Measurements from ENCODE around the gene ANKRD55. TPM values are rescaled to one million over a fixed set of nuclear protein-coding genes. Genes with fewer than 3 reads are reported as not detected.
A peak's percentile ranks its signal among the peaks of the same experiment; 100 is the strongest.
"Not testable (repeated sequence)": the region's sequence is repeated elsewhere in the genome, so short reads cannot be mapped to it uniquely, and the experiment has no call there.

The ANKRD55 gene
- total RNA-seq, 1 donor from 2014 or later, result 0.74 TPM

DNA sequence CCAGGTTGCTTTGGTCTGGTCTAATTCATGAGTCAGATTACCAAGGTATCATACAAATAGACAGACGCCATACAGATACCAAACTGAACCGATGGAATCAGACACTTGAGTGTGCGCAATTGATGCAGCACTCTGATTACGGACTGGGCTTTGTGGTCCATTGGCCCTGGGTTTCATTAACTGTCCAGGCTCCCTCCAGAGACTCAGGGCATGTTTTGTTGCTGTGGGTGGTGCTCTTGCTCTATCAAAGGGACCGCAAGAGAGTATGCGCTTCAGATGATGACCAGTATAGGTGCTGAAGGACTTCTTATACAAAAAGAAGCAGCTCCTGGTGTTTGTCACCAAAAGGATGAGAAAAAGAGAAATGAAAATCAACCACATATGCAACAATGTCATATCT lies 36.9 kb upstream of the ANKRD55 start:
- H3K27ac ChIP-seq, result no peak overlapping the region

DNA sequence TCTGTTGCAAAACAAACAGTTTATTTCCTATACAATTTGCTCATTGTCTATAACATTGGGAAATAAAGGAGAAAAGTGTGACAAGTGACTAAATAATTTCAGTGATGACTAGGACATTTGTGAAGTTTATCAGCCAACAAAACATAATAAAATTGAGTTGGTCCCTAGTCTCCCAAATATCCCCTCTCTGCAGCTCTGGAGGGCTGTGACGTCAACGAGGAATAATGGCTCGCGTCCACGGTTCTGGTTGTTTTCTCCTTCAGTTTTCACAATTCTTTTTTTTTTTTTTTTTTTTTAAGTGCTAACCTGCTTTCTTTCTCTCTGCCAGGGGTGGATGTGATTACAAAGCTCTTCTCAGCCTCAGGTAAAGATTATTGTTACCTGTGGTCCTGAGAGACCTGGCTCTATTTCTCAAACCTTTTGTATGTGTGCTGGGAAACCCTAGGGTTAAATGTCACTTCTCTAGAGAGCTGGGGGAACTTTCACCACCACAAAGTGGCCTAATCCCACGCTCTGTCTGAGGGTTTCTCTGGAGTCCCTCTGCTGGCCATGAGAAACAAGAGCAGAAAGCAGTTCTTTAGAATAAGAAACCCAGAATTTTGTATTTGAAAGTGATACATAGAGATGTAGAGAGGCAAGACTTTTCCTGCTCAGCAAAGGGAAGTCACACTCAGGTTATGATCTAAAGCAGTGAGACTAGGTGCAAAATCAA lies 36.2 kb upstream of the ANKRD55 start:
- H3K9me3 ChIP-seq, result no peaks in the 10 kb centered on the region
- H3K36me3 ChIP-seq, result no peaks in the 10 kb centered on the region
- intact Hi-C loops (cut with DNase I), result loop anchor here (1.0 to 5.0 kb wide), 2 partner anchors 573 to 1973 kb away; no protein-coding TSS in a partner anchor
- no peak for TF ChIP-seq POLR2AphosphoS5 (IDR thresholded peaks at IDR 0.05; ENCODE audit: insufficient read depth in 1 of 2, low read depth in 1 of 2)
- peak in 1 of 3 experiments; percentile 47 for TF ChIP-seq CTCF (IDR thresholded peaks at IDR 0.05)
- H3K27ac ChIP-seq, result no peak overlapping the region
- peaks cover 8% of the 10 kb centered on the region for H3K4me1 ChIP-seq
- no peak overlapping the region for H3K4me3 ChIP-seq
- no peaks in the 10 kb centered on the region for H3K27me3 ChIP-seq
- no peak for DNase-seq (ENCODE audit: extremely low spot score in 2 of 2)

More for the DNA sequence above, 36.9 kb upstream of the ANKRD55 start:
- Histone ChIP-seq H3K9me3 (no peaks in the 10 kb centered on the region), H3K4me3 (no peak overlapping the region), H3K36me3 (no peaks in the 10 kb centered on the region), H3K27me3 (no peaks in the 10 kb centered on the region), H3K4me1 (peaks cover 8% of the 10 kb centered on the region)
- TF ChIP-seq POLR2AphosphoS5 (IDR thresholded peaks at IDR 0.05; ENCODE audit: insufficient read depth in 1 of 2, low read depth in 1 of 2), result no peak
- no peak for TF ChIP-seq CTCF (IDR thresholded peaks at IDR 0.05)
- no peak for TF ChIP-seq POLR2A (IDR thresholded peaks at IDR 0.05)
- intact Hi-C loops (cut with DNase I), result no loop called here
- no peak for DNase-seq (ENCODE audit: extremely low spot score in 2 of 2)

DNA sequence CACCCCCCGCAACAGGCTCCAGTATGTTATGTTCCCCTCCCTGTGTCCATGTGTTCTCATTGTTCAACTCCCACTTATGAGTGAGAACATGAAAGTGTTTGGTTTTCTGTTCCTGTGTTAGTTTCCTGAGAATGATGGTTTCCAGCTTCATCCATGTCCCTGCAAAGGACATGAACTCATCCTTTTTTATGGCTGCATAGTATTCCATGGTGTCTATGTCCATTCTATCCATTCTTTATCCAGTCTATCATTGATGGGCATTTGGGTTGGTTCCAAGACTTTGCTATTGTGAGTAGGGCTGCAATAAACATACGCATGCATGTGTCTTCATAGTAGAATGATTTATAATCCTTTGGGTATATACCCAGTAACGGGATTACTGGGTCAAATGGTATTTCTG lies 35.6 kb upstream of the ANKRD55 start:
- intact Hi-C loops (cut with DNase I), result loop anchor here (1.0 to 5.0 kb wide), 2 partner anchors 574 to 1974 kb away; no protein-coding TSS in a partner anchor

GRCh38 chr5:56267856-56268255 lies 34.7 kb upstream of the ANKRD55 start:
- TF ChIP-seq POLR2A (IDR thresholded peaks at IDR 0.05), result no peak
- TF ChIP-seq CTCF (IDR thresholded peaks at IDR 0.05), result no peak
- TF ChIP-seq POLR2AphosphoS5 (IDR thresholded peaks at IDR 0.05; ENCODE audit: insufficient read depth in 1 of 2, low read depth in 1 of 2), result no peak
- peaks cover 8% of the 10 kb centered on the region for H3K4me1 ChIP-seq
- DNase-seq (ENCODE audit: extremely low spot score in 2 of 2), result no peak
- intact Hi-C loops (cut with DNase I), result loop anchor here (5.0 kb wide), 1 partner anchor 1974 kb away; no protein-coding TSS in a partner anchor
- H3K27me3 ChIP-seq, result no peaks in the 10 kb centered on the region
- no peaks in the 10 kb centered on the region for H3K36me3 ChIP-seq
- no peaks in the 10 kb centered on the region for H3K9me3 ChIP-seq
- no peak overlapping the region for H3K4me3 ChIP-seq
- no peak overlapping the region for H3K27ac ChIP-seq

More for the DNA sequence above, 35.6 kb upstream of the ANKRD55 start:
- H3K27me3 ChIP-seq; H3K9me3 ChIP-seq; DNase-seq (ENCODE audit: extremely low spot score in 2 of 2); H3K4me1 ChIP-seq; H3K36me3 ChIP-seq; H3K4me3 ChIP-seq; H3K27ac ChIP-seq: not testable (repeated sequence)

- no peaks in the 10 kb centered on the region for H3K9me3 ChIP-seq
- no peaks in the 10 kb centered on the region for H3K4me1 ChIP-seq
- intact Hi-C loops (cut with DNase I), result loop anchor here (5.0 kb wide), 1 partner anchor 1978 kb away; no protein-coding TSS in a partner anchor
- no peak overlapping the region for H3K27ac ChIP-seq
- no peaks in the 10 kb centered on the region for H3K27me3 ChIP-seq
- TF ChIP-seq POLR2AphosphoS5 (IDR thresholded peaks at IDR 0.05; ENCODE audit: insufficient read depth in 1 of 2, low read depth in 1 of 2), result no peak
- TF ChIP-seq CTCF (IDR thresholded peaks at IDR 0.05), result peak; percentile 17 to 39 (median 31)
- no peak for DNase-seq (ENCODE audit: extremely low spot score in 2 of 2)
- no peaks in the 10 kb centered on the region for H3K36me3 ChIP-seq
- H3K4me3 ChIP-seq, result no peak overlapping the region
Observed at GRCh38 chr5:56264417-56265025, 31.4 kb upstream of the ANKRD55 start.
